ENCODE results near the gene TMEM63C. TPM values are rescaled to one million over a fixed set of nuclear protein-coding genes. Genes with fewer than 3 reads are reported as not detected.

Gene TMEM63C
- total RNA-seq, 4 donors from 2014 or later = 11.4 to 37.6 (median 18.9) TPM

DNA sequence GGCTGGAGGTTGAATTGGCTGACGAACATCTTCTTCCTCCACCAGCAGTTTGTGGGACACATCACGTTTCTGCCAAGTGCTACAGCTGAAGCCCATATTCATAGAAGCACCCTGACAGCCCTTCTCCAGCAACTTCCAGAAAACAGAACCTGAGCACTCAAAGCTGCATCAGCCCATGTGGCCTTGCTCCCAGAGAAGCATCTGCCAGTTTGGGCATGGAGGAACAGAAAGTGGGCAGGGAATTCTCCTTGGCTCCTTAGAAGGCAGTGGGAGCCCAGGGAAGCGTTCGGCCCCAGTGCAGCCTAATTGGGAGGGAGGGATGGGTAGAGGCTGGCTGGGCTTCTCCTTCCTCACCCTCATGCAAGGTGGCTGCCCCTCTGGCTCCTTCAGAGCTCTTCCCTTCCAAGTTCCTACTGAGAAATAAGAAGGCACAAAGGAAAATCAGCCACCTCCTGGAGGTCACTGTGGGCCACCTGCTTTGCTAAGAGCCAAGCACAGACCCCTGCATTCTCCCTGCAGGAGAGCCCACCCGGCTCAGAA is 93.5 kb downstream of the TMEM63C start:
- intact Hi-C loops (cut with DNase I; ENCODE audit: low total_unique reads) = no loop called here

DNA sequence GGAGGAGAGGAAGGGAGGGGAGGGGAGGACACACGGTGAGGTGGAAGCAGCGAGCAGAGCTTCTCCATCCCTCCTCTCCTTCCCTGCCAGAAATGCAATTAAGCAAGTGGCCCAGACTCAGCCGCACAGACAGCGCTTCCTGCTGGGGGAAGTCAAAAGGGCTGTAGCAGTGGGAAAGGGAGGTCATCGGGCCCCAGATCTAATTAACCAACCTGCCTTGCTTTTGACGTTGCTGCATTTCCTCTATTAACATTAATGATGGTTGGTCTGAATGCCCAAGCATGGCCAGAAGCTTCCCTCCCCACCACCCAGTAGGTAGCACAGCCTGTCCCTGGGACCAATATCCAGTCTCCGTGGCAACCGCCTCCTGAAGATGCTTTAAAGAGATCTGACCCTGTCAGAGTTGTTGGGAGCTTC is 94.0 kb downstream of the TMEM63C start:
- no peak for TF ChIP-seq POLR2A (IDR thresholded peaks at IDR 0.05)
- TF ChIP-seq, protein P1, sequence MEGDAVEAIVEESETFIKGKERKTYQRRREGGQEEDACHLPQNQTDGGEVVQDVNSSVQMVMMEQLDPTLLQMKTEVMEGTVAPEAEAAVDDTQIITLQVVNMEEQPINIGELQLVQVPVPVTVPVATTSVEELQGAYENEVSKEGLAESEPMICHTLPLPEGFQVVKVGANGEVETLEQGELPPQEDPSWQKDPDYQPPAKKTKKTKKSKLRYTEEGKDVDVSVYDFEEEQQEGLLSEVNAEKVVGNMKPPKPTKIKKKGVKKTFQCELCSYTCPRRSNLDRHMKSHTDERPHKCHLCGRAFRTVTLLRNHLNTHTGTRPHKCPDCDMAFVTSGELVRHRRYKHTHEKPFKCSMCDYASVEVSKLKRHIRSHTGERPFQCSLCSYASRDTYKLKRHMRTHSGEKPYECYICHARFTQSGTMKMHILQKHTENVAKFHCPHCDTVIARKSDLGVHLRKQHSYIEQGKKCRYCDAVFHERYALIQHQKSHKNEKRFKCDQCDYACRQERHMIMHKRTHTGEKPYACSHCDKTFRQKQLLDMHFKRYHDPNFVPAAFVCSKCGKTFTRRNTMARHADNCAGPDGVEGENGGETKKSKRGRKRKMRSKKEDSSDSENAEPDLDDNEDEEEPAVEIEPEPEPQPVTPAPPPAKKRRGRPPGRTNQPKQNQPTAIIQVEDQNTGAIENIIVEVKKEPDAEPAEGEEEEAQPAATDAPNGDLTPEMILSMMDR (IDR thresholded peaks at IDR 0.05) = no peak
- WGBS, 2 donors = 57 to 62% methylated on average over 8 of the region's 8 CpGs
- intact Hi-C loops (cut with DNase I; ENCODE audit: low total_unique reads) = no loop called here
- no peak for DNase-seq (ENCODE audit: low spot score in 2 of 2)
- H3K4me3 ChIP-seq (ENCODE audit: low read depth, poor library complexity, severe bottlenecking) = no peak overlapping the region

More for the DNA sequence above, 93.5 kb downstream of the TMEM63C start:
- no peak for TF ChIP-seq POLR2A (IDR thresholded peaks at IDR 0.05)
- TF ChIP-seq, protein P1 (IDR thresholded peaks at IDR 0.05) = no peak
- DNase-seq (ENCODE audit: low spot score in 2 of 2) = no peak
- 58 to 73% methylated on average over 5 of the region's 5 CpGs for WGBS, 2 donors
- H3K4me3 ChIP-seq (ENCODE audit: low read depth, poor library complexity, severe bottlenecking) = no peak overlapping the region

DNA sequence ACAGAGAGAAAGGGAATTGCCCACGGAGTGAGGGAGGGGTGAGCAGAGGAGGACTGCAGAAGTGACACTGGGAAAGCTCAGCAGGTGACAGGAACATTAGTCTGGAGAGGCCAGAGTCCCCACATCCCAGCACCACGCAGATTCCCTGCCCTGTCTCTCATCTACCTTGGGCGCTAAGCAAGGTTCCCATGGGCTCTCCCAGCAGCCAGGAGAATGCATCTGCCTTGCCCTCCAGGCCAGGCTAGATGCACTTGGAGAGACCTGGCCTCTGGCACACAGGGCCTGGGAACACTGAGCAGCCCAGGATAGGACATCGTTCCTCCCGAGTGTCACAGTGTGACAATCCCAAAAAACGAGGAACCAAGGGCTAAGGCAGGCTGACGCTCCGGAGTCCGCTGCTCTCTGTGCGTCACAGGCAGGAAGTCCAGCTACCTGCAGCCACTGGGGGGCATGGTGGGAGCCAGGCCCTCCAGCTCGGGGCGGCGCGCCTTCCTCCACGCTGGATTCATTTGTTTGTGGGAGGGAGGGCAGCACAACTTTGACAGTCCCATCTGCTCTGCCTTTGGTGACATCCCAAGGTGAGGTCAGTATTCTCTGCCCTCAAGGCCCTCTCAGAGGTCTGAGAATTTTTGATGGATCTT is 94.8 kb downstream of the TMEM63C start:
- WGBS, 2 donors = 85 to 89% methylated on average over 15 of the region's 15 CpGs
- intact Hi-C loops (cut with DNase I; ENCODE audit: low total_unique reads) = no loop called here
- TF ChIP-seq, protein P1 (IDR thresholded peaks at IDR 0.05) = no peak
- TF ChIP-seq POLR2A (IDR thresholded peaks at IDR 0.05) = no peak
- no peak overlapping the region for H3K4me3 ChIP-seq (ENCODE audit: low read depth, poor library complexity, severe bottlenecking)
- no peak for DNase-seq (ENCODE audit: low spot score in 2 of 2)

DNA sequence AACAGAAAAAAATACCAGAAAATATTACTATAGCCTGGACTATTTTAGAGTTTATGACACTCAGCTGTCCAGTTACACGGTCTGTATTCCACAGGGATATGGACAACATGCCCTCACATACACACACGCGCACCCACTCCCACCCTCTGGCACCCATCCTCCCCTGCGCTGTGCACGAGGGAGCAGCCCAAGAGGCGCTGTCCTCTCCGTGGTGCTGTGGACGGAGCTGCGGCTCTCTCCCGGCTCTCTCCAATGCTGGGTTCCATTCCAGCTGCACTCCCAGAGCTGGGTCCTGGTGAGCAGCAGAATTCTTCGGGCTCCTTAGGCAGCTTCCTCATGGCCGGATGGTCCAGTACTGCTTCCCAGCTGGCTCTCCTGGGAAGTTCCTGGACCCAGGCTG is 95.4 kb downstream of the TMEM63C start:
- intact Hi-C loops (cut with DNase I; ENCODE audit: low total_unique reads) = no loop called here
- no peak overlapping the region for H3K4me3 ChIP-seq (ENCODE audit: low read depth, poor library complexity, severe bottlenecking)
- DNase-seq (ENCODE audit: low spot score in 2 of 2) = no peak
- 86% methylated on average over 12 of the region's 12 CpGs for WGBS, 2 donors
- TF ChIP-seq POLR2A (IDR thresholded peaks at IDR 0.05) = no peak
- TF ChIP-seq, protein P1 (IDR thresholded peaks at IDR 0.05) = no peak

DNA sequence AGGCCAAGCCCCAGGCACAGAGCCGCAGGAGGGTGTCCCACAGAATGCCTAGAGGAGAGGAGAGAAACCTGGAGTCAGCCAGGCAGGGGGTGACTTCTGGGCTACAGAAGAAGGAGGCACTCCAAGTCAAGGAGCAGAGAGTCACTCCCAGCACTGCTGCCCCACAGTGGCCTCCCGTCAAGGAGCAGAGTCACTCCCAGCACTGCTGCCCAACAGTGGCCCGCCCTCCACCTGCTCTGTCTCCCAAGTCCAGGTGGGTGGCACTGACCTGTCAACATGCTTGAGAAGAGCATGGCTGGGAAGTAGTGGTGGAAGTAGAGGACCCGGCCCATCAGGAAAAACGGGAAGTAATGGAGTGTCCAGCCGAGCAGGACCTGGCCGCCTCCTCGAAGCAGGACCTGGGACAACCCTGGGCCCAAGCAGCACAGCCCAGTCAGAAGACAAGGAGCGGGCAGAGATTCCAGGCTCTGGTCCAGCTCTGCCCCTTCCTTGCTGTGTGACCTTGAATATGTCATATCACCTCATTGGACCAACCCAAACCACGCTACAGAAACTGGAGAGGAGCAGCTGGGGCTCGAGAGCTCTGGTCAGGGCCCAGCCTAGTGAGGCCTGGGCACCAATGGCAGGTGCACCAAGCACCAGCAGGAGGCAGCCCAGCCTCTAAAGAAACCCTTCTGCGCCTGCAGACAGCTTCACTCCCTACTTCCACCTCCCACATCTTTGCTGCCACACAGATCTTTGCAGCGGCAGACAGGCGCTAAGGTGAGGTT is 97.0 kb downstream of the TMEM63C start:
- intact Hi-C loops (cut with DNase I; ENCODE audit: low total_unique reads) = no loop called here
- 90 to 93% methylated on average over 14 of the region's 14 CpGs for WGBS, 2 donors
- H3K4me3 ChIP-seq (ENCODE audit: low read depth, poor library complexity, severe bottlenecking) = no peak overlapping the region
- DNase-seq (ENCODE audit: low spot score in 2 of 2) = no peak
- TF ChIP-seq POLR2A (IDR thresholded peaks at IDR 0.05) = no peak
- TF ChIP-seq, protein P1 (IDR thresholded peaks at IDR 0.05) = no peak
